Measurements from ENCODE around the gene ZNF311. TPM values are rescaled to one million over a fixed set of nuclear protein-coding genes. Genes with fewer than 3 reads are reported as not detected.
A peak's percentile ranks its signal among the peaks of the same experiment; 100 is the strongest.

Gene ZNF311
- total RNA-seq, 1 experiment from 2014 or later = 0.57 TPM

- Histone ChIP-seq H3K79me2 (ENCODE audit: insufficient read depth, low read length) (no peaks in the 10 kb centered on the region), H3K27me3 (ENCODE audit: insufficient read depth, low read length) (no peaks in the 10 kb centered on the region; the same call in 1 of the 2 replicates), H3K23me2 (ENCODE audit: insufficient read length, low read depth, low read length, poor library complexity, severe bottlenecking) (peaks cover 3% of the 10 kb centered on the region), H3K56ac (ENCODE audit: insufficient read length, low read depth, low read length) (no peak overlapping the region), H2BK20ac (ENCODE audit: low read depth, low read length, poor library complexity, severe bottlenecking) (no peak overlapping the region), H3K9me3 (ENCODE audit: control insufficient read depth, low read depth, low read length) (no peaks in the 10 kb centered on the region), H3T11ph (ENCODE audit: low read length) (no peak overlapping the region), H4K91ac (ENCODE audit: insufficient read length, low read depth, low read length) (no peak overlapping the region), H3K27ac (ENCODE audit: insufficient read length, low read depth, low read length) (no peak overlapping the region), H2AFZ (ENCODE audit: low read length) (peak overlapping the region; percentile 19), H2BK5ac (ENCODE audit: insufficient read length, low read length) (no peak overlapping the region), H3K4me1 (ENCODE audit: insufficient read depth, low read length) (peaks cover 7% of the 10 kb centered on the region; the same call in 1 of the 2 replicates), H2AK5ac (ENCODE audit: insufficient read length, low read length) (no peak overlapping the region), H4K8ac (replicated peaks; ENCODE audit: insufficient read length, low read depth, low read length) (no peak overlapping the region), H3K9ac (ENCODE audit: extremely low read depth, insufficient read length, low read length) (no peak overlapping the region), H2BK120ac (ENCODE audit: low read depth, low read length, poor library complexity, severe bottlenecking) (no peak overlapping the region), H4K20me1 (ENCODE audit: control insufficient read depth, insufficient read depth, insufficient read length) (no peaks in the 10 kb centered on the region), H3K14ac (ENCODE audit: insufficient read depth, low read length) (no peak overlapping the region), H3K18ac (ENCODE audit: insufficient read length, low read depth, low read length) (no peak overlapping the region), H3K4ac (ENCODE audit: low read depth, low read length) (no peak overlapping the region), H3K23ac (ENCODE audit: insufficient read length, low read depth, low read length) (no peak overlapping the region), H3K79me1 (ENCODE audit: insufficient read depth, low read depth, low read length, poor library complexity, severe bottlenecking) (no peaks in the 10 kb centered on the region), H4K5ac (ENCODE audit: insufficient read length, low read depth, low read length) (no peak overlapping the region), H3K4me2 (ENCODE audit: insufficient read depth, insufficient read length, low read length) (peak overlapping the region; percentile 62), H2BK12ac (ENCODE audit: insufficient read length, low read depth, low read length) (no peak overlapping the region), H2BK15ac (ENCODE audit: low read depth, low read length) (no peak overlapping the region)
- Mint-ChIP-seq H3K27me3 (ENCODE audit: low read depth) (peaks cover 37% of the 10 kb centered on the region), H3K4me3 (peak overlapping the region; percentile 74 to 78), H3K9me3 (peaks cover 0 to under 1% of the 10 kb centered on the region in 2 experiments; a peak in 2 of 5 replicates), H3K36me3 (ENCODE audit: insufficient read depth in 1 of 3, low read depth in 3 of 3) (no peaks in the 10 kb centered on the region; a peak in 1 of 7 replicates), H3K27ac (no peak overlapping the region), H3K4me1 (peaks cover 20 to 25% of the 10 kb centered on the region in 2 experiments)
- TF ChIP-seq CTCF (conservative IDR thresholded peaks at IDR 0.05) = no peak
- no CpG with 5 or more reads among the region's 3 CpGs for WGBS (ENCODE audit: extremely low coverage, insufficient read length, low lambda C conversion rate)
- no peak for DNase-seq
These were observed 28.4 kb downstream of the ZNF311 start for GRCh38 chr6:28976677-28977076.

Measured in H9 (cell line).